ENCODE results near the gene SLC15A4.

SLC15A4 gene

DNA sequence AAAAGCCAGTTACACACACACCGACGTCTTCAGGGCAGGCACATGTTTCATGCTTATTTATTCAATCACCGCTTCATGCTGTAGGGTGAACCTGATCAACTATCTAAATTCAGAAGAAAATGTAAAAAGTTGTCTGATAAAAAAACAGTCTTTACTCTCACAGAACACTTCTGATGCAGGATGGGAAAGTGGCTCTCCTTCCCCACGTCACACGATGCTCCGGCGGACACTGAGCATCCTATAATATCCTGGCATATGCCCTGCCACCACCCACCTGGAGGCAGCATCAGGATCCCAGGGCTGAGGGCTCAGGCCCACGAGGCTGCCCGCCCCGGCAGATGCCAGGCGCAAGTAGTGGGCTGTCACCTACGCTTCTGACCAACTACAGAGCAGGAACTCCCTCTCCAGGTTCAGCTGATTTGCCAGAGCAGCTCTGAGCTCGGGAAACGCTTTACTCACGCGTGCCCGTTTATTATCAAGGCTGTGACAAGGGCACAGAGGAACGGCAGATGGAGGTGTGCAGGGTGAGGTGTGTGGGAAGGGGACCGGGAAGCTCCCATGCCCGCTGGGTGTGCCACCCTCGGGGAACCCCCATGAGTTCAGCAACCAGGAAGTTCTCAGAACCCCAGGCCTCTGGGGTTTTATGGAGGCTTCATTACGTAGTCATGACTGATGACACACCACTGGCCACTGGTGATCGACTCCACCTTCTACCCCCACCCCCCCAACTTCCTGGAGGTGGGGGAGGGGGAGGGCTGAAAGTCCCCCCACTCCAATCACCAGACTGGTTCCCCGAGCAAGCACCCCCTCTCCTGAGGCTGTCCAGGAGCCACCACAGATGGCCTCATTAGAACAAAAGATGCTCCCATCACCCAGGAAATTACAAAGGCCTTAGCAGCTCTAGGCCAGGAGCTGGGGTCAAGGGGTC is 32.1 kb downstream of the SLC15A4 start:
- no peak for DNase-seq

DNA sequence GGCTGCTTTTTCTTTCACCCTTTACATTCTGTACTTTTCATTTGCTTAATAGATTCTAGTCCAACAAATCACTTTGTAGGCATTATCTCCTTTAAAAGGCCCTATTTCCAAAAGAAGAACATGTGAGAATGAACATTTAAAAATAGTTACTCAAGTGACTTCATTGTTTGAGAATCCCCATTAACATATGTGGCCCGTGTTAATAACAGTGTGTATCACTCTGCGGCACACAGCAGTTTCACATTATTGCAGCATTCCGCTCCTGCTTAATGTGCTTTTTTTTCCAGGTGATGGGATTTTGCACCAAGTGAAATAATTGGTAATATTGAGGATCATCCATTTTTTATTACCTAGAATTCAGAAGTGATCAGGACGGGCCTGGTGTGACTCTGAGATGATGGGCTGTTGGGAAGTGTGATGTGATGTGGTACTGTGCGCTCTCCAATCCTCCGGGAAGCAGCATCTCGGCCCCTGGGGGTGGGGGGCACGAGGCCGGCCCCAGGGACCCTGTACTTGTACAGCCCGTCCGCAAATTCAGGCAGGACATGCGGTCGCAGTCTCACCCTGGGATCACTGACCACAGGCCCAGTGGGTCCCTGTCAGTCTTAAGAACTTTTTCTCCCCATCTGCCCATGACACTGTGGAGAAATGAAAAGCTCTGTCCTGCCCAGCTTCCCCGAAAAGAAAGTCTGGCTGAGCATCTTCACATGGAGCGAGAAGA is 32.9 kb downstream of the SLC15A4 start:
- DNase-seq: no peak

DNA sequence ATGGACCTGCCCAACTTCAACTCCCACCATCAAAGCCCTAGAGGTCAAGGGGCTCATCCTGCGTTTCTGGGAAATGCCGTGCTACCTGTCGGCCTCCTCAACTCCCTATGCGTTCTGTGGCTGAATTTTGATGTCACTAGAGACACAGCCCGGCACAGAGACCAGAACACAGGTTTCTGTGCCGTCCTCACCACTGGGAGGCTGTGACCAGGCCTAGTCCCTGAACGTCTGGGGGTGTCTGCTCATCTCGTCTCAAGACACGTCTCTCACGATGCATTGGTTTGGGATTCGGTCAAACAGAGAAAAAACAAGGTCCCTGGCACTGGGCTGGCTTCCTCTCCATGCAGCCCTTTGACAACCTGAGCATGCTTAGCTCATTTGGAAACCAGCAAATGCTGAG is 33.5 kb downstream of the SLC15A4 start:
- no peak for DNase-seq

DNA sequence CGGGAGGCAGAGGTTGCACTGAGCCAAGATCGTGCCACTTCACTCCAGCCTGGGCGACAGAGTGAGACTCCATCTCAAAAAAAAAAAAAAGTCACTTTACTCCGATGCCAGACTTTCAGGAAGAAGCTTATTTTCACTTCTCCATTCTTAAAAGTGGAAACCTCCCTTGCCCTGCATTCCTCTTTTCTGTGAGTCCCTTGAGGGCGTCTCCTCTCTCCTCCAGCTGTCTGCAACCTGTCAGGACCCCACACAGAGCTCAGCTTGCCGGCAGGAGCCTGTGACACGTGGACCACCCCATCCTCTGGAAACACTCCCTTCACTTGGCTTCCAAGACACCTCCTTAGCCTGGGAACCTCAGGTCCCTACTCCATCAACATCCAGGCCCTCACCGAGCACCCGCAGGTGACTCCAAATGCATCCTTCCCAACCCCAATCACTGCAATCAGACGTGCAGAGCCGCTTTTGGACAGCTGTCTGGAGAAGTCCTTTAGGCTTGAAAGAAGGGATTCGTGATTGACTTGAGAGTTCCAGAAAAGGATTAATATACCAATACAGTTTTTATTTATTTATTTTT is 34.3 kb downstream of the SLC15A4 start:
- no peak for DNase-seq

DNA sequence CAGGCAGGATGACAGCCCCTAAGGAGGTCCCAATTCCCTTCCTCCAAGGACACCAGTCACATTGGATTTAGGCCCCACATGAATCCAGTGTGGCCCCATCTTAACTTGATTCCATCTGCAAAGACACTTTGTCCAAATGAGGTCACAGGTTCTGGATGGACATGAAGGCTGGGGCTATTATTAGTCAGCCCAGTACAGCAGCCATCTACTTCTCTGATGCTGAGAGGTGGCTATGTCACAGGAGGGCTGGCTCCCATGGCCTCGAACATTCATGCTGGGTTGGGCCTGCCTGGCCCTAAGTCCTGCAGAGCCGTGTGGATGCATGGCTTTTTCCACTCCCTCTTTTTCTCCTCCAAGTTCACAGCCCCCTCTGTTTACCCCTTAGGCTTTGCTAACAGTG is 35.9 kb downstream of the SLC15A4 start:
- no peak for DNase-seq

DNA sequence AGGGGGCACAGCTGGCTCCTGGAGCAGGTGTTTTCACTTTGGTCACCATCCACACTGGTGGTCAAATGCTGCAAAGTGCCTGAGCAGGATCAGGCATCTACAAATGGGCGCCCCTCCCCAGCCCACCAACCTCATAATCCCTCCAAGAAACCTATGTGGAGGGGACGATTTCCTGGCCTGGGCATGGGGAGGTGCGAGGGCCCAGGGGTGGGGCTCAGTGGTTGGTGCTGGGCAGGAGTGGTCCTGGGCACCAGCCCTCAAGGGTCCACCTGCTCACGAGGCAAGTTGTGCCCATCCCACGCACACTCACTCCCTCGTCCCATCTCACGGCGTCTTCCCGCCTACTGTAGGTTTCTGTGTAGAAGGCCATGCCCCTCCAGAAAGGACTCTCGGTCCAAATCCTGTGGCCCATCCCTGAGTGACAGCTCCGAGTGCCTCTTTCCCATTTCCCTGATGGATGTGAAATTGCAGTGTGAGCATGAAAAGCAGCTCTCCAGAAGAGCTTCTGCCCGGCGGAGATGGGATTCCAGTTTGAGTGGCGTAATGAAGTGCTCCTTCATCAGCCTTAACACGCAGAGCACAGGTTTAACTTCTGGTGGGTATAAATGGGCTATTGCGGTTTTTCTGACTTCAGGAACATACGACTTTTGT is 36.9 kb downstream of the SLC15A4 start:
- no peak for DNase-seq

DNA sequence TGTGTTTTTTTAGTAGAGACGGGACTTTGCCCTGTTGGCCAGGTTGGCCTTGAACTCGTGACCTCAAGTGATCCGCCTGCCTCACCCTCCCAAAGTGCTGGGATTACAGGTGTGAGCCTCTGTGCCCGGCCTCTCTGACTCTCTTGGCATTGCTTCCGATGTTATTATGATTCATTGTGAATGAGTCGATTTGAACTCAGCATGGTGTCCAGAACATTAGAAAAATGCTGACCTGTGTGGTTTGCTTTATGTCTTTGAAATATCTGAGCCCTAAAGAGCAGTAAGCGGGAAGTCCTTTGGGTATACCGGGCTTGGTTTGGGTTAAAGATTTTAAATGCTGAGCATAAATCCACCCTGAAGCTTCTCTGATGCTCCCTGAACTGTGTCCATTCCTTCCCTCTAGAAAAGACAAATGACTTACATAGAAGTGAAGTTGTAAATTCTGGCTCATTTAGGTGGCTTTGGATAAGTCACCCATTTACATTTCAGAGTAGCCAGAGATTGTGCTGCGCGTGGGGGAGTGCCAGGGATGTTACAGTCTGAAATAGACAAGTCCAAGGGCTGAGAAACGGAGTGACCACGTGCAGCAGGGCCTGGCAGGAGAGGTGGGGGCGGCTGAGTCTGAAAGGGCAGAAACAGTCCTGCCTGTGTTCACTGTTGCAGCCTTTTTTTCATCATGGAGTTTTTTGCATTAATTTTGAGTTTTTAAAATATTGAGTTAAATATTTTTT is 39.6 kb downstream of the SLC15A4 start:
- no peak for DNase-seq

DNA sequence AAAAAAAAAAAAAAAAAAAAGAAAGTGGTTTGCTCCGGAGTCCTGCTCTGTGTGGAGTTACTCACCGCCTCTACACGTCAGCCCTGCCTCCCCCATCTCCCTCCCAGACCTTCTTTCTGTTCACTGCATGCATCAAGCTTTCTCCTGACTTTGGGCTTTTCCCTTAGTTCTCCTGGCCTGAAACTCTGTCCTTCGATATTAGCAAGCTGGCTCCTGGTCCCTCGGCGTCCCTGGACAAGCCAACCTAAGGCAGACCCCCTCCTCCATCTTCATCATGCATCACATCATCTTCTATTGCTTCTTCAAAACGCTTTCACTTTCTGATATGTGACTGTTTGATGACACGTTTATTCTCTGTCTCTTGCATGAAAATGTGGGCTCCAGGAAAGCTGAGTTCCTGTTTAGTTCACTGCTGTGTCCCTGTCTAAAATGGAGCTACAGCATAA is 40.6 kb downstream of the SLC15A4 start:
- DNase-seq: no peak

DNA sequence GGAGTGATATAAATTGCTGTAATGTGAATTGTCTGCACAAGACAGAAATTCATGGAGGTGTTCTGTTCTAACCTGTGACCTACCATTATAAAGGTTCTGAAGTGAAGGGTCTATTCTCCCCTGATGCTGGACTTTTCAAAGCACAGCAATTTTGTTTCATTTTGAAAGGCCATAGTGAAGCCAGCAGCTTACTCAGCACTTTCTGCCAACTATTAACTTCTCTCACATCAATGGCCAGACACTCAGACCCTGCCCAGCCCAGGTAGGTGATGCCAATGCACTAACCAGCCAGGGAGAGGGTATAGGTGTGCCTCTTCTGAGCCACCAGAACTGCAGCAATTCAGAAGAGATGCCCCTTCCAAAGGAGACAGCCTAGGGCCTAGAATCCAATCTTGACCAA is 43.9 kb downstream of the SLC15A4 start:
- DNase-seq: no peak

DNA sequence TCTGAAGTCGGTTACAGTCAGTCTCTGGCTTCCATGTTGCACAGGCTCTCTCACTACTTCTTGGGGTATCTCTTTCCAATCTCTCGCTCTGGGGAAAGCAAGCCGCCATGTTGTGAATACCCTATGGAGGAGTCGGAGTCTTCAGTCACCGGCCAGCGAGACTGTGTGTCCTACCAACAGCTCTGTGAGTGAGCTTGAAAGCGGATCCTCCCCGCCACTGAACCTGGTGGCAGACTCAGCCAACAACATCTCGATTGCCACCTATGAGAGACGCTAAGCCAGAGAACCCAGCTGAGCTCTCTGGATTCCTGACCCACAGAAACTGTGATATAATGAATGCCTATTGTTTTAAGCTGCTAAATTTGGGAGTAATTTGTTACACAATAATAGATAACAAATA is 51.5 kb downstream of the SLC15A4 start:
- no peak for DNase-seq

DNA sequence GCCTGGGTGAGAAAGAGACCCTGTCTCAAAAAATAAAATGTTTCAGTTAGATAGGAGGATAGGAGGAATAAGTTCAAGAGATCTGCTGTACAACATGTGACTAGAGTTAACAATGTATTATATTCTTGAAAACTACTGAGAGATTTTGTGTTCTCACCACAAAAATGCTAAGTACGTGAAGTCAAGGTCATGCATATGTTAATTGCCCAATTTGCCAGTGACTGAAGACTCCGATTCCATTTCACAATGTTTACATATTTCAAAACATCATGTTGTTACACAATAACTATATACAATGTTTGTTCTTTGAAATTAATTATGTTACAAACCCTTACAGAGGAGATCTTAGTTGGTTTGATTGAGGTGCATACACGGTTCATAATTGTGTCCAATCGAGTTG is 52.1 kb downstream of the SLC15A4 start:
- no peak for DNase-seq

DNA sequence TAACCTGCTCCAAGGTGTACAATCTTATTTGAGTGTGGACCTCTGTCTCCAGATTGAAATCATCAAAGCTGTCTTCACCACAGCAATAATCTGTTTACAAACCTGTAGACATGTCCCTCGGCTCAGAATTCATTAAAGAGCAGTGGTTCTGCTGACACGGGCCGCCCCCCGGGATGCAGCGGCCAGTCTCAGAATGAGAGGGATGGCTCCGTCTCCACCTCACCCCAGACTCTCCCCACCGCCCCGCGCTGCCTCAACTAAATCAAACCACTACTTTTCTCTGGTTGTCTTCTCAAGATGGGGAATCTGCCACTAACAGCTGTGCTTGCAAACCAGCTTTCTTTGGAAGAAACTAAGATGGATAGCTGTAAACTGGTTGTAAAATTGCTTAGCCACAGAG is 56.2 kb downstream of the SLC15A4 start:
- no peak for DNase-seq

DNA sequence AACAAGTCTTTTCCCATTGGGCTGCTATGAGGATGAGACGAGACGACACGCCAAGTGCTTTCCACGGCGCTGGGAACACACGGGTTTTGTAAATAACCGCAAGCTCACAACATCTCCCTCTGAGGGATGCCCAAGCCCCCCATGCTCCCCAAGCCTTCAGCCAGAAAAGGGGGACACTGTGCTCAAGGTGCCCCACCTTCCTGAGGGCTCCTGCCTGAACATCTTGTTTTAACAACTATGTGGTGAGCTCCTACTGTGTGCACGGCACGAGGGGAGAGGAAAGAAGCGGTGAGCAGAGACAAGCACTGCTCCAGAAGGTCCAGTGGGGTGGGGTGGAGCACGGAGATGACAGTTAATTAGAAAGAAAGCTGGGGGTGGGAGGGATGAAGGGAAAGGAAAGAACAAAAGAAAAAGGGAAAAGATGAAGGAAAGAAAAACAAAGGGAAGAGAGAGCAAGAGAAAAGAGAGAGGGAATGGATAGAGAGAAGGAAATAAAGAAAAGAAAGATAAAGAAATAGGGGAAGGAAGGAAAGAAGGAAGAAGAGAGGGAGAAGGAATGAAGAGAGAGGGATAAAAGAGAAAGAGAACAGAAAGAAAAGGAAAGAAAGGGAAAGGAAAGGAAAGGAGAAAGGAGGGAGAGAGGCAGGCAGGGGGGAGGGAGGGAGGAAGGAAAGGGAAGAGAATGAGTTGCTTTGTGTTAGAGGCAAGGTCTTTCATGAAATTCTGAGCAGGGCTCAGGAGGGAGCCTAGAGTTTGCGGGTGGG is 56.8 kb downstream of the SLC15A4 start:
- no peak for DNase-seq

DNA sequence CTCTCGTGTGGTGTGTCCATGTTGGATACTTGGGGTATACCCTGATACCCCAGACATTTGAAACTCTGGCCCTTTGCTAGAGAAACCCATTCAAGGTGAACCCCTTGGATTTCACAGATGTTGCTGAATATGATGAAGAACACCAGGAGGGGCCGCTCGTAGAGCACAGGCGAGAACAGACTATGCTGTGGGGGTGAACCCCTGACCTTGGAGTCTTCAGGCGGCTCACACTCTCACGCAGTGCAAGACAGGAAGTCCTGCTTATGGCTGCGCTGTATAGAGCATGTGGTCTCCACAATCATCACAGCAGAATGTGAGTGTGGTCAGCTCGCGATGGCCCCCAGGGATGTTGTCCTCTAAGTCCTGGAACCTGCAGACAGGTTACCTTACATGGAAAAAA is 60.4 kb downstream of the SLC15A4 start:
- DNase-seq: no peak

DNA sequence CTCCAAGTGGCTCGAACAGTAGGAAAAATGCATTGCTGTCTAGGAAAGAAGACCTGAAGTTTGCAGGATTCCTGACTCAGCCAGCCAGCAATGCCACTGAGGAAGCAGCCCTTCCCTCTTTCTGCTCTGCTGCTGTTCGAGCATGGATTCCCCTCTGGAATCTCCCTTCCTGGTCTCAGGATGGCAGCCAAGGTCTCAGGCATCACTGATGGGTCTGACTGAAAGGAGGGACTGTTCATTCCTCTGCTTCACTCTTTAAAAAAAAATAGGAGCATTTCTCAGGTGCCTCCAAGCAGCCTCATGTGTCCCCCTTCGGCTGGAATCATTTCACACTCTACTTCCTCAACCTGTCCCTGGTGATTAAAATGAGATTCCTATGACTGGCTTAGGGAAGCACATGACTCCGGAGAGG is 62.4 kb downstream of the SLC15A4 start:
- DNase-seq: no peak

DNA sequence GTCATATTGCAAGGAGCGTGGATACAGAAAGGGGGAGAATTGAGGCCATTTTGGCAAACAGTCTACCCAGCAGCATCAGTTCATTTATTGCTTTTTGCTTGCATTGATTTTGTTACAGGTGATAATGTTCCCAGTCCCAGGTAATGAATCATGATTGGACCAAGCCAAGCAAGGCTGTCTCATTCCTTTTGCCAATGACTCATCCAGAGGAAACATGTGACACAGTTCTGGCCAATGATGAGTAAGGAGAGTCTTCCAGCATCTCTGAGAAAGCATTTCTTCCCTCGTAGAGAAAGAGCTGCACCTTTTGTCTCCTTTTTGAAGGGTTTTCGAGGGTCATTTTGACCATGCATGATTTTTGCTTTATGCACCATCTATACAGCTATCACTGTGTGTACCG is 68.2 kb downstream of the SLC15A4 start:
- no peak for DNase-seq

DNA sequence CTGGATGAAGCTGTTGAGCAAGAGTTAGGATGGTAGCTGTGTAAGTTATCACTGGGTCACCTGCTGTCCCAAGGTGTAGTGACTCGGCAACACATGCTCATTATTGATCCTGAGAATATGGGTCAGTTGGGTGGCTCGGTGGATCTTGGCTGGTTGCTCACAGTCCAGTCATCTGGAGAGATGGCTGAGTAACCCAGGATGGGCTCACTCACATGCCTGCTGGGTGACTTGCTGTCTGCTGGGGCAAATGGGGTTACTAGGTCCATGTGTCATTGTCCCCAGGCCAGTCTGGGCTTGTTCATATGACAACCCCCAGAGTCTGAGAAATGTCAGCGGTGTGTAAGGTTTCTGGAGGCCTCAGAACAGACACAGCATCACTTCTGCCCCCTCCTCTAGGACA is 69.5 kb downstream of the SLC15A4 start:
- DNase-seq: no peak

DNA sequence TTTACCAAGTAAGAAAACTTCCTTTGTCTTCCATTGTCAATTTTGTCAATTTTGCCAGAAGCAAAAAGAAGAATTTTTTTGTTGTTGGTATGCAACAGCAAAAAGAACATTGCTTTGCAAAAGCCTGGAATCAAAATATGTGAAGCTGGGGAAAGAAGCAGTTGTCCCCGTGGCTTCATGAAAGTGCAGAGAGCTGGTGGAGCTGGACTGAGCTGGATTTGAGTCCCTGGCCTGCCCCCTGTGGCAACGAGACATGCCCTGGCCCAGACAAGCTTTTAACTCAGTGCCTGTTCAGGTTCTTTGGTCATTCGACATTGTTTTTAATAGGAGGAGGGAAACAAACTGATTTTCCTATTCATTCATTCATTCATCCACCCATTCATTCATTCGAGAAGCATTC is 70.3 kb downstream of the SLC15A4 start:
- no peak for DNase-seq

DNA sequence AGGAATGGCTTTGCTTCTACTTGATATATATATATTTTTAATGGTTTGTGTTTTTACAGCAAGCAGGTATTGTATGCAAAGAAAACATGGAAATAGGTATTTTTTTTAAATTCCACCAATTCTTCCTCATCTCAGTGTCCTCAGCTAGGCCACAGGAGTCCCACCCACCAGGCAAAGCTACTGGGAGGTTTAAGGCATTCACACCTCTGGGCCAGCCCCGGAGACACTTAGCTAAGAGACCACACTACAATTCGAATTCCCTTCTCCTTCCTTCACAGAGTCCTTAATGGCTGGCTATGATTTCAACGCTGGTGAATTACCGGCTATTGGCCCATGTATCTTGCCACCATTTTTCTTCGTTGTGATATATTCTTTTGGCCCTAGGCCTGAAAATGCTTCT is 71.4 kb downstream of the SLC15A4 start:
- DNase-seq: no peak

DNA sequence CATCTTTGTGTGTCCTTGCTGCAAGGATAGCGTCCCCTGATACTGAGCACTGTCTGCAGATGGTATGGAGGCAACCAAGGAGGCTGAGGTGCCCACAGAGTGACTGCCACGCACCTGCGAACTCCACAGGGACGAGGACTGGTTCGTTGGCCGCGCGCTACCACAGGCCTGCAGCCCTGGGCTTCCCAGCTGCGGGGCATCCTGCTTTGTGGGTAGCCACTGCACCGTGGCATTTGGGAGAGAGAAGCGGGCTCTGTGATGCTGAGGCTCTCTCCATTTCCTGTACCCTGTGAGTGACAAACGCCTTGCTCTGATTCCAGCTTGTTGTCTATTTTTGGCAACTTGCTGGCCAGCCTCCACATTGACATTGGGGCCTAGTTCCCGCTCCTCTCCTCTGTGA is 76.3 kb downstream of the SLC15A4 start:
- no peak for DNase-seq

DNA sequence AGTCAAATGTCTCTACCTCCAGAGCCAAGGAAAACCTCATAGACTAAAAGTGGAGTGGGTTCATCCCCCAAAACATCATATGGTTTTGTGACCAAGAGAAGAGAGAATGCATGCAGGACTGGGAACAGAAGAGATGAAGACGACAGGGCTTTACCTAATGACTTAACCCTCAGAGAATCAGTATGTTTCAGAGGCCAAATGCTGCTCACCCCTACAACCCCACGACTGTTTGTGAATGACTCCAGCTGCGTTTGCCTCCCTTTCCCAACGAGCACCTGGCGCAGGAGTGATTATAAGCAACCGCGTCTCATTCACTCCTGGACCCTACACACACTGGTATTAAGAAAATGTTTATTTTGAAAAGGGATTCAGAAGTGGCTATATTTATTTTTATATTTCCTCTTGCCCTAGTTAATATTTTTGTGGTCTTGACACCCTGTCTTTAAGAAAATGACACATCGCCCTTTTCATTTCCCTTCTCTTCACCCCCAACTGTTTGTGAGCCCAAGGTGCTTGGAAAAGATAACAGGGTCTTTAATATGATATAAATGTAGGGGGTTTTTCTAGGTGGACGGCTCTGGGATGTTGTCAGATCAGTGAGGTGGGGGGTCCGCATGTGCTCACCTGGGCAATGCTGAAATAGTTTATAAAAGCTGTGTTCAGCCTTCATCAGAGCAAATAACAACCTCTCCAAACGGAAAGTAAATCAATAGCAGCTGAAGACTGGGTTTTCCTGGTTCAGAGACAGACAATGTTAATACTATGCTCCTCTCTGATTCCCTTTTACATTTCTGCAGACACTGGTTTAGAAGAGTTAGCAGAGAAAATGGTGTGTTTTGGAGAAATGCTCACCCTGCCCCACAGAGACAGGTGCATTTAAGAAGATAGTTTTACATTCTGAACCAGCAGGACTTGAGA is 77.7 kb downstream of the SLC15A4 start:
- DNase-seq: no peak
